ENCODE results near the gene SFXN5. TPM values are rescaled to one million over a fixed set of nuclear protein-coding genes. Genes with fewer than 3 reads are reported as not detected.
"Not testable (repeated sequence)": the region's sequence is repeated elsewhere in the genome, so short reads cannot be mapped to it uniquely, and the experiment has no call there.

SFXN5 gene
- total RNA-seq, 1 donor from 2014 or later = 11.1 TPM

- DNase-seq (ENCODE audit: low read depth, low spot score) = no peak
These were observed 7.2 kb upstream of the SFXN5 start for GRCh38 chr2:73078457-73079411.

- no peak for DNase-seq (ENCODE audit: low read depth, low spot score)
These were observed 5.9 kb upstream of the SFXN5 start for GRCh38 chr2:73077424-73077795.

GRCh38 chr2:73076701-73077423 lies 5.3 kb upstream of the SFXN5 start:
- no peak for DNase-seq (ENCODE audit: low read depth, low spot score)

- no peak for DNase-seq (ENCODE audit: low read depth, low spot score)
These were observed 4.2 kb upstream of the SFXN5 start for GRCh38 chr2:73075477-73076373.

DNA sequence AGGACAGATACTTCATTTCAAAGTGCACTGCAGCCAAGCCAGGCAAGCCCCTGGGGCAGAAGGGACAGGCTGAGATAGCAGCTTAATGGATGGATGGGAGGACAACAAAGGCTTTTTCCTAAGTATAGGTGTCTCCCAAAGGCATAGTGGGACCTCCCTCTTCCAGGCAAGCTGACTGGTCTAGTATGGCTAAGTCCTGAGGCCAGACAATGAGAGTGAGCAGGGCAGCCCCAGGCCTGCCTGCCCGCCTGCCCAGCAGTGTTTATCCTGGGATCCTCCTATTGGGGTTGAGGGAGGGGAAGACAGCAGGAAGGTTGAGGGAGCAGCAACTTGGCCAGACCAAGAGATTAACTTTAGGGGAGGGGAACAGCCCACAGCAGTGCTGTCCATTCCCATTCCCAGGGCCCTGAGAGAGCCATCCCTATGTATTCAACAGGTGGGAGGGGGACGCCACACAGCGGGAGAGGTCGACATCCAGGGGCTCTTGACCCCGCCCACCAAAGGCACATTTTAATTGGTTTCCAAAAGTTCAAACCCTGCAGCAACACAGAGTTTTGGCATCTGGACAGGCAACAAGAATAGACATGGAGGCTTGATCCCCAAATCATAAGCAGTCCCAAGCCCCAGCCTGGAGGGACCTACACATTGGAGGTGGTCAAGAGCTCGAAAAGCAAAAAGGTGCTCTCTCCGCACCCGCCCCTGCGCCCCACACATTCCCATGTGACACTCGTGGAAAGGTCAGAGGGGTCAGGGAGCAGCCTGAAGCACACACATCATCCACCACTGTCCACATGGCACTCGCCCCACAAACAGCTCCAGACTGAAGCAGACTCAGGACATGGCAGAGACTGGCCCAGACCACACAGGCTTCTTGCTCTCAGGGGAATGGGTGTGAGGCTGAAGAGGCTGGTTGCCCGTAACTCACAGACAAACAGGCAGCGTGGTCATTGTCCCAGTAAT lies 2.9 kb upstream of the SFXN5 start:
- DNase-seq (ENCODE audit: low read depth, low spot score) = no peak

GRCh38 chr2:73072416-73072815 lies 904 bp upstream of the SFXN5 start:
- DNase-seq (ENCODE audit: low read depth, low spot score) = no peak

DNA sequence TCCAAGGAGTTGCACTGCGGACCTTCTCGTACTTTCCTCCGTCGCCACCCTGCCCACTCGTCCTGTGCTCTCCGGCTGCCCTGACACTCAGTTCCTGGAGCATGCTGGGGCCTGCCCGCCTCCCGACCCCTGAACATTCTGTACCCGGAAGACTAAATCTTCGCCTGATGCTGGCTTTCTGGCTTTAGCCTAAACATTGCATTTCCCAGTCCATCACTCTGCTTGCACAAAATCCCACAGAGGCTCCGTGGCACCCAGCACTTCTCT lies 550 bp upstream of the SFXN5 start:
- no peak for DNase-seq (ENCODE audit: low read depth, low spot score)

GRCh38 chr2:73070643-73071359 lies 711 bp downstream of the SFXN5 start:
- no peak for DNase-seq (ENCODE audit: low read depth, low spot score)

GRCh38 chr2:73069855-73070642 lies 1.5 kb downstream of the SFXN5 start:
- no peak for DNase-seq (ENCODE audit: low read depth, low spot score)

- no peak for DNase-seq (ENCODE audit: low read depth, low spot score)
These were observed 2.3 kb downstream of the SFXN5 start for GRCh38 chr2:73069041-73069854.

GRCh38 chr2:73068147-73068546 lies 3.4 kb downstream of the SFXN5 start:
- no peak for DNase-seq (ENCODE audit: low read depth, low spot score)

- DNase-seq (ENCODE audit: low read depth, low spot score) = no peak
These were observed 4.5 kb downstream of the SFXN5 start for GRCh38 chr2:73067043-73067442.

DNA sequence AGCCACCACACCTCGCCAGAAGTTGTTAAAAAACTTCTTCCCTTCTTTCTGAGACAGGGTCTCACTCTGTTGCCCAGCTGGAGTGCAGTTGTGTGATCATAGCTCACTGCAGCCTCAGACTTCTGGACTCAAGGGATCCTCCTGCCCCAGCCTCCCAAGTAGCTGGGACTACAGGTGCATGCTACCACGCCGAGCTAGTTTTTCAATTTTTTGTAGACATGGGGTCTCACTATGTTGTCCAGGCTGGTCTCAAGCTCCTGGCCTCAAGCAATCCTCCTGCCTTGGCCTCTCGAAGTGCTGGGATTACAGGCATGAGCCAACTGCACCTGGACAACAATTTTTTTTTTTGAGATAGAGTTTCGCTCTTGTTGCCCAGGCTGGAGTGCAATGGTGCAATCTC lies 6.4 kb downstream of the SFXN5 start:
- not testable (repeated sequence) for DNase-seq (ENCODE audit: low read depth, low spot score)

DNA sequence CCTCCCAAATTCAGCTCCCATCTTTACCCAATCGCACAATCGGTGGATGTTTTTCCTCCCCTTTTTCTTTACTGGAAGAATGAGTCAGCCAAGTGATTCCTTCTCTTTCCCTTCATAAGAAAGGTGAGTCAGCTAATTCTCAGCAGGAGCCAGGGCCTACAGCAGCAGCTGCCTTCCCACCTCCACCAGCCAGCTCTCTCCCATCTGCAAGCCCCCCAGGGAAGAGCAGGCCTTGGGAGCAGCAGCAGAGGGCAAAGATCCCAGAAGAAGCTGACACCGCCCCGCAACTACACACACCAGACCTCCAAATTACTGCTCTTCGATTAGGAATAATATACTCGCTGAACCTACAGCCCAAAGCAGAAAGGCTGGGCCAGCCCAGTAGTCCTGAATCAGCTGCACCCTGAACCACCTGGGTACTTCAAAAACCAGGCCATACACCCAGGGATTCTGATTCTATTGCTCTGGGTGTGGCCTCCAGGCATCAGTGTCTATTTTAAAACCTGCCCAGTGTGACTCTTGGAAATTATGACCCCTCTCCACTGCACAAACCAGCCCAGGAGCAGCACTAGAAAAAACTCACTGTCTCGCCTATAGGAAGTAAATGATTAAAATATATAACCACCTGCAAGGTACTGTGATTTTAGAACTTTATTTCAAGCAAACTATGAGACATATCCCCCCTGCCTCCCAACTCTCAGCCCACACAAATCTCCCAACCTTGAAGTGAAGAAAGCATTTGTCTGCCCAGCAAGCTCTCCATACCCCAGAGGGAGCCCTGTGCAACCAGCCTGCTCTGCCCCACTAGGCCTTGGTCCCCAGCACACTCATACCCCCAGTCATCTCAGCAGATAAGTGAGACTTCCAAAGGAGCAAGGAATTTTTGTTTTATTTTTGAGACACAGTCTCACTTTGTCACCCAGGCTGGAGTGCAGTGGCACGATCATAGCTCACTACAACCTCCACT lies 7.3 kb downstream of the SFXN5 start:
- peak; percentile 33 for DNase-seq (ENCODE audit: low read depth, low spot score)

GRCh38 chr2:73063472-73063871 lies 8.0 kb downstream of the SFXN5 start:
- no peak for DNase-seq (ENCODE audit: low read depth, low spot score)

DNA sequence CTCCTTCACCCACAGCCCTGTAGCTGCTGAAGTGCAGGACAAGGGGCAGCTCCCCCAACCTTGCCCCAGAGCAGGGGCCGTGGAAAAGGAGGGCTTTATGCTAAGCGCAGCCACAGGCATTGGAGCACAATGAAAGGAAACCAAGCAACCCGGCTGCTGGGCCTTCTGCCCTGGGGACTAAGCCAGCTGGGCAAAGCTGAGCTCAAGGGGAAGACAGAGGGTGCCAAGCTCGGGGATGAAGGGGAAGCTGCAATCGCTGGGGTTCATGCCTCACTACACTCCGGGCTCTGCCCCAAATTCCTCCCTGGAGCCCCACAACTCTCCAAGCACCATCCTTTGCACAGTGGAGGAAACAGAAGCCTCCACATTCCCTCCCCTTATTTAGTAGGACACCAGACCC lies 12.4 kb downstream of the SFXN5 start:
- no peak for DNase-seq (ENCODE audit: low read depth, low spot score)

- DNase-seq (ENCODE audit: low read depth, low spot score) = no peak
These were observed 16.5 kb downstream of the SFXN5 start for GRCh38 chr2:73054980-73055379.

All from pulmonary artery endothelial cell (primary cell).